Activated naive CD8-positive, alpha-beta T cell treated with anti-CD3 and anti-CD28 coated beads, Interleukin-2, amount 10 ng/mL, durations not matched to agents 7 days and 5 days (primary cell): ENCODE data around the gene TEX51. TPM values are rescaled to one million over a fixed set of nuclear protein-coding genes. Genes with fewer than 3 reads are reported as not detected.

Experiments used
- ATAC-seq: fragments of 150-1000 bp; cut with Tn5 transposase; one replicate; pipeline ENCODE4 v1.10.0; 2021; ENCODE audit warnings: low read depth, moderate library complexity
- POLR2A ChIA-PET: fragments of 350-600 bp; sonication (Branson Sonifier 250); formaldehyde crosslinking; loops from one replicate; lab custom pipeline; 2021; ENCODE audit warnings: antibody characterized with exemption; lab: Charles Lee
- DNase-seq: peaks from one replicate; pipeline ENCODE4 v3.0.0; 2021
- H3K27ac Mint-ChIP-seq: one replicate; pipeline ENCODE4 v1.8.0; 2022; ENCODE audit warnings: mild to moderate bottlenecking, mixed read lengths
- H3K27me3 Mint-ChIP-seq: one replicate; pipeline ENCODE4 v1.8.0; 2022; ENCODE audit warnings: mild to moderate bottlenecking, moderate library complexity, mixed read lengths
- H3K36me3 Mint-ChIP-seq: one replicate; pipeline ENCODE4 v1.8.0; 2021; ENCODE audit warnings: mild to moderate bottlenecking, mixed read lengths
- H3K4me1 Mint-ChIP-seq: one replicate; pipeline ENCODE4 v1.8.0; 2021; ENCODE audit warnings: mixed read lengths
- H3K4me3 Mint-ChIP-seq: one replicate; pipeline ENCODE4 v1.8.0; 2022; ENCODE audit warnings: mild to moderate bottlenecking, moderate library complexity, mixed read lengths
- H3K9me3 Mint-ChIP-seq: one replicate; pipeline ENCODE4 v1.8.0; 2021; ENCODE audit warnings: mixed read lengths
- total RNA-seq, 2 experiments: library from RNA; stranded (reverse); gene quantifications; one replicate each; pipeline ENCODE4 v1.2.3, GENCODE V29; 2021

TEX51 gene
- total RNA-seq = not detected

GRCh38 chr2:126898636-126899035, at the start of gene TEX51:
Gene TEX51, plus strand, starts transcription at chr2:126898890. Its CDS starts 29 bp downstream, at chr2:126898919.
- Mint-ChIP-seq H3K27ac (no peak within 1 kb of the TSS), H3K4me3 (no peak within 1 kb of the TSS)

DNA sequence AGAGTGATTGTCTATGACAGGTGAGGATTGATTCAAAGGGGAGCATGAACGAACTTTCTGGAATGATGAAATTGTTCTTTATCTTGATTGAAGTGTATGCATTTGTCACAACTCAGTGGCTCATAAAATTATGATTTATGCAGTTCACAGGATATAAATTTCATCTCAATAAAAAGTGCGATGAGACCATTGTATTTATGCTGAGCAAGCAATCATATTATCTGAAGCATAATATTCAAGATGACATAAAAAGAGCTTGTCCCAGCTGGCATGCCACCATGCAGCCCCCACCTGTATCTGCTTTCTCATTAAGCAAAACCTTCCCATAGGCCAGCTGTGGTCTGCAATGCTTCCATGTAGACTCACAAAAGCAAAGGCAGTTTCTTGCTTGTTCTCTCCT, 49.6 kb upstream of the TEX51 start:
- H3K27ac Mint-ChIP-seq = no peak overlapping the region
- ATAC-seq (no peak), DNase-seq (no peak)
- H3K27me3 Mint-ChIP-seq = peaks cover 22% of the 10 kb centered on the region
- H3K9me3 Mint-ChIP-seq = no peaks in the 10 kb centered on the region
- H3K4me1 Mint-ChIP-seq = no peaks in the 10 kb centered on the region
- H3K36me3 Mint-ChIP-seq = no peaks in the 10 kb centered on the region
- H3K4me3 Mint-ChIP-seq = no peak overlapping the region
- POLR2A ChIA-PET = no interaction called here

More at GRCh38 chr2:126898636-126899035, at the start of gene TEX51:
- POLR2A ChIA-PET = no interaction called here
- H3K36me3 Mint-ChIP-seq = no peaks in the 10 kb centered on the region
- DNase-seq (no peak), ATAC-seq (no peak)
- no peaks in the 10 kb centered on the region for H3K4me1 Mint-ChIP-seq
- peaks cover 3% of the 10 kb centered on the region for H3K27me3 Mint-ChIP-seq
- no peaks in the 10 kb centered on the region for H3K9me3 Mint-ChIP-seq

GRCh38 chr2:126849486-126849885, 49.2 kb upstream of the TEX51 start:
- no peak overlapping the region for H3K27ac Mint-ChIP-seq
- no peaks in the 10 kb centered on the region for H3K36me3 Mint-ChIP-seq
- POLR2A ChIA-PET = no interaction called here
- peaks cover 21% of the 10 kb centered on the region for H3K27me3 Mint-ChIP-seq
- no peak for ATAC-seq
- no peaks in the 10 kb centered on the region for H3K4me1 Mint-ChIP-seq
- DNase-seq = no peak
- H3K4me3 Mint-ChIP-seq = no peak overlapping the region
- H3K9me3 Mint-ChIP-seq = no peaks in the 10 kb centered on the region

GRCh38 chr2:126849991-126850535, 48.6 kb upstream of the TEX51 start:
- Mint-ChIP-seq H3K9me3 (no peaks in the 10 kb centered on the region), H3K4me3 (no peak overlapping the region), H3K27ac (no peak overlapping the region), H3K4me1 (no peaks in the 10 kb centered on the region), H3K27me3 (peaks cover 18% of the 10 kb centered on the region), H3K36me3 (no peaks in the 10 kb centered on the region)
- ATAC-seq (no peak), DNase-seq (no peak)
- POLR2A ChIA-PET = no interaction called here

GRCh38 chr2:126850940-126851339, 47.8 kb upstream of the TEX51 start:
- Mint-ChIP-seq H3K27me3 (peaks cover 11% of the 10 kb centered on the region), H3K27ac (no peak overlapping the region), H3K9me3 (no peaks in the 10 kb centered on the region), H3K36me3 (no peaks in the 10 kb centered on the region), H3K4me3 (no peak overlapping the region), H3K4me1 (no peaks in the 10 kb centered on the region)
- DNase-seq (no peak), ATAC-seq (no peak)
- POLR2A ChIA-PET = no interaction called here

GRCh38 chr2:126851756-126852155, 46.9 kb upstream of the TEX51 start:
- Mint-ChIP-seq H3K27ac (no peak overlapping the region), H3K4me3 (no peak overlapping the region), H3K27me3 (peaks cover 4% of the 10 kb centered on the region), H3K36me3 (no peaks in the 10 kb centered on the region), H3K4me1 (no peaks in the 10 kb centered on the region), H3K9me3 (no peaks in the 10 kb centered on the region)
- POLR2A ChIA-PET = no interaction called here
- ATAC-seq (no peak), DNase-seq (no peak)

DNA sequence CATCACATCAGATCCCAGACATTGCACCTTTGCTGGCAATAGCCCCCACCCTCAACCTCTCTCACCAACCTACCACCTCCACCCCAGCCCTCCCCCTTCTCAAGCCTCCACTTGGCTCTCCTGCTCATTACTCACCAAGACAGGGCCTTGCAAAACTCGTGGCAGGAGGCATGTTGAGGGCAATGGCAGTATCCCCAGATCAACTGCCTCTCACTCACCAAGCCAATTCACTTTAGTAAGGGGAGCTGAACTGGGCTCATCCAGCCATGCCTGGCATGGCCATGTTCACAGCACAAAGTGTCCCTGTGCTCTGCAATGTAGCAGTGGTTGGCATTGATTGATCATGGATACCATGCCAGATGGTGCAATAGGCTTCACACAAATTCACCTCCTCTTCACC, 46.3 kb upstream of the TEX51 start:
- H3K27me3 Mint-ChIP-seq = peaks cover 4% of the 10 kb centered on the region
- H3K36me3 Mint-ChIP-seq = no peaks in the 10 kb centered on the region
- POLR2A ChIA-PET = no interaction called here
- ATAC-seq = no peak
- no peak for DNase-seq
- H3K4me3 Mint-ChIP-seq = no peak overlapping the region
- H3K27ac Mint-ChIP-seq = no peak overlapping the region
- H3K4me1 Mint-ChIP-seq = no peaks in the 10 kb centered on the region
- H3K9me3 Mint-ChIP-seq = no peaks in the 10 kb centered on the region

DNA sequence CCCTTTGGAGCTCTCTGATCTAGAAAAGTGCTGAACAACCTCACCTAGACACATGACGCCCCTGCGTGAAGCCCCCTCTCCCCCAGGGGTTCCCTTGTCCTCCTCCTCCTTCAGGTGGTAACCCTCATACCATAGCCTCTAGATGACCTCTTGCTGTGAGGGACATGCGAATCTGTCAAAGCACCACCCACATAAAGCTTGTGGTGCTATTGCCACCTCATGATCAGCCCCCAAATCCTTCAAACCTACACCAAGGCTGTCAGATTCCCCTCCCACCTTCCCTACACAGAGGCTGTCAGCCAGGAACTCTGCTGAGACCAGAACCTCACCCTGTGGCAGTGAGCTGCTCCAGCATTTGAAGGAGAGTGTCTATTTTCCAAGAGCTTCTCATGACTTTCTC, 43.1 kb upstream of the TEX51 start:
- Mint-ChIP-seq H3K27me3 (peaks cover 4% of the 10 kb centered on the region), H3K4me3 (no peak overlapping the region), H3K36me3 (no peaks in the 10 kb centered on the region), H3K4me1 (no peaks in the 10 kb centered on the region), H3K9me3 (no peaks in the 10 kb centered on the region), H3K27ac (no peak overlapping the region)
- DNase-seq = no peak
- ATAC-seq = no peak
- POLR2A ChIA-PET = no interaction called here

- POLR2A ChIA-PET = no interaction called here
- Mint-ChIP-seq H3K4me3 (no peak overlapping the region), H3K27me3 (peaks cover 4% of the 10 kb centered on the region), H3K27ac (no peak overlapping the region), H3K4me1 (no peaks in the 10 kb centered on the region), H3K36me3 (no peaks in the 10 kb centered on the region), H3K9me3 (no peaks in the 10 kb centered on the region)
- DNase-seq (no peak), ATAC-seq (no peak)
These were observed 42.3 kb upstream of the TEX51 start for GRCh38 chr2:126856403-126856802.

- no peaks in the 10 kb centered on the region for H3K36me3 Mint-ChIP-seq
- H3K27ac Mint-ChIP-seq = no peak overlapping the region
- H3K27me3 Mint-ChIP-seq = peaks cover 2% of the 10 kb centered on the region
- H3K4me3 Mint-ChIP-seq = no peak overlapping the region
- POLR2A ChIA-PET = no interaction called here
- DNase-seq = no peak
- H3K4me1 Mint-ChIP-seq = no peaks in the 10 kb centered on the region
- H3K9me3 Mint-ChIP-seq = no peaks in the 10 kb centered on the region
- no peak for ATAC-seq
These were observed 41.2 kb upstream of the TEX51 start for GRCh38 chr2:126857502-126857901.

DNA sequence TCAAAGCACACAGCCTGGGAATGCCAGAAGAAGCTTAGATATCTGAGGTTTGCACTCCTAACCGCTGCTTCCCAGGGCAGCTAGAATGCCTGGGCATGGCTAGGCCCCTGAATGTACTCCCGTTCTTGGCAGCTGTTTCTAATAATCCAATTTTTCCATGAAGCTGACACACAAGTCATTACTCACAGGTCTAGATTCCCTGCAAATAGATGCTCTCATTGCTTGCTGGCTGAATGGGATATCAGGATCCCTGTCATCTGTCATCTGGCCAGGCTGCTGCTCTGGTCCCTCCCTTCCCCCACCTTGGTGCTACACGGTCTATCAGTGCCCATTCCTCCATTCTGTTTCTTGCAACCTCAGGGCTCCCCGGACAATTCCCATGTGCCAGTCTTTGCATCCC, 40.7 kb upstream of the TEX51 start:
- DNase-seq = no peak
- Mint-ChIP-seq H3K27ac (no peak overlapping the region), H3K4me3 (no peak overlapping the region), H3K36me3 (no peaks in the 10 kb centered on the region), H3K27me3 (peaks cover 4% of the 10 kb centered on the region), H3K9me3 (no peaks in the 10 kb centered on the region), H3K4me1 (no peaks in the 10 kb centered on the region)
- POLR2A ChIA-PET = no interaction called here
- ATAC-seq = no peak

- Mint-ChIP-seq H3K9me3 (no peaks in the 10 kb centered on the region), H3K27ac (no peak overlapping the region), H3K27me3 (peaks cover 4% of the 10 kb centered on the region), H3K4me3 (no peak overlapping the region), H3K36me3 (no peaks in the 10 kb centered on the region), H3K4me1 (no peaks in the 10 kb centered on the region)
- POLR2A ChIA-PET = no interaction called here
- ATAC-seq (no peak), DNase-seq (no peak)
These were observed 40.3 kb upstream of the TEX51 start for GRCh38 chr2:126858436-126858835.

- Mint-ChIP-seq H3K4me3 (no peak overlapping the region), H3K9me3 (no peaks in the 10 kb centered on the region), H3K36me3 (no peaks in the 10 kb centered on the region), H3K27ac (no peak overlapping the region), H3K27me3 (peaks cover 4% of the 10 kb centered on the region), H3K4me1 (no peaks in the 10 kb centered on the region)
- ATAC-seq (no peak), DNase-seq (no peak)
- POLR2A ChIA-PET = no interaction called here
These were observed 39.7 kb upstream of the TEX51 start for GRCh38 chr2:126858991-126859390.

- Mint-ChIP-seq H3K4me3 (no peak overlapping the region), H3K27me3 (peaks cover 4% of the 10 kb centered on the region), H3K4me1 (no peaks in the 10 kb centered on the region), H3K9me3 (no peaks in the 10 kb centered on the region), H3K36me3 (no peaks in the 10 kb centered on the region), H3K27ac (no peak overlapping the region)
- no peak for ATAC-seq
- POLR2A ChIA-PET = no interaction called here
- no peak for DNase-seq
These were observed 39.1 kb upstream of the TEX51 start for GRCh38 chr2:126859631-126860030.

GRCh38 chr2:126860385-126860784, 38.3 kb upstream of the TEX51 start:
- ATAC-seq = no peak
- DNase-seq = no peak
- H3K4me3 Mint-ChIP-seq = no peak overlapping the region
- no peaks in the 10 kb centered on the region for H3K9me3 Mint-ChIP-seq
- no peaks in the 10 kb centered on the region for H3K36me3 Mint-ChIP-seq
- no peaks in the 10 kb centered on the region for H3K4me1 Mint-ChIP-seq
- no peak overlapping the region for H3K27ac Mint-ChIP-seq
- H3K27me3 Mint-ChIP-seq = peaks cover 4% of the 10 kb centered on the region
- POLR2A ChIA-PET = no interaction called here
